ENCODE data around the gene CEP126.

CEP126 gene

GRCh38 chr11:102010776-102011494, 96.1 kb downstream of the CEP126 start:
- no peak overlapping the region for H3K4me3 ChIP-seq (ENCODE audit: low read length)
- peak; percentile 25 for DNase-seq (ENCODE audit: low read depth)
- TF ChIP-seq CTCF (conservative IDR thresholded peaks at IDR 0.05; ENCODE audit: low read depth, low read length), result no peak

GRCh38 chr11:102012946-102013345, 98.1 kb downstream of the CEP126 start:
- no peak for TF ChIP-seq CTCF (conservative IDR thresholded peaks at IDR 0.05; ENCODE audit: low read depth, low read length)
- no peak overlapping the region for H3K4me3 ChIP-seq (ENCODE audit: low read length)
- DNase-seq (ENCODE audit: low read depth), result no peak

GRCh38 chr11:102014756-102015155, 99.9 kb downstream of the CEP126 start:
- no peak overlapping the region for H3K4me3 ChIP-seq (ENCODE audit: low read length)
- DNase-seq (ENCODE audit: low read depth), result no peak
- no peak for TF ChIP-seq CTCF (conservative IDR thresholded peaks at IDR 0.05; ENCODE audit: low read depth, low read length)

GRCh38 chr11:102017026-102017425, 102.2 kb downstream of the CEP126 start:
- H3K4me3 ChIP-seq (ENCODE audit: low read length), result no peak overlapping the region
- DNase-seq (ENCODE audit: low read depth), result no peak
- TF ChIP-seq CTCF (conservative IDR thresholded peaks at IDR 0.05; ENCODE audit: low read depth, low read length), result no peak

- no peak for TF ChIP-seq CTCF (conservative IDR thresholded peaks at IDR 0.05; ENCODE audit: low read depth, low read length)
- DNase-seq (ENCODE audit: low read depth), result no peak
- no peak overlapping the region for H3K4me3 ChIP-seq (ENCODE audit: low read length)
These were observed 111.4 kb downstream of the CEP126 start for GRCh38 chr11:102026217-102026616.

GRCh38 chr11:102026959-102027358, 112.1 kb downstream of the CEP126 start:
- TF ChIP-seq CTCF (conservative IDR thresholded peaks at IDR 0.05; ENCODE audit: low read depth, low read length), result no peak
- DNase-seq (ENCODE audit: low read depth), result no peak
- no peak overlapping the region for H3K4me3 ChIP-seq (ENCODE audit: low read length)

GRCh38 chr11:102036757-102037156, 121.9 kb downstream of the CEP126 start:
- no peak overlapping the region for H3K4me3 ChIP-seq (ENCODE audit: low read length)
- no peak for DNase-seq (ENCODE audit: low read depth)
- TF ChIP-seq CTCF (conservative IDR thresholded peaks at IDR 0.05; ENCODE audit: low read depth, low read length), result no peak

Data from retinal pigment epithelial cell (primary cell).